Choroid plexus epithelial cell (primary cell): ENCODE results near the gene EPS15.

Source experiments
- DNase-seq: peaks from one replicate; pipeline ENCODE4 v3.0.0-alpha.2; 2010; ENCODE audit warnings: low read depth
- H3K4me3 ChIP-seq: 2 replicates; pipeline ENCODE4 v1.5.1; 2011; ENCODE audit warnings: low read depth, mild to moderate bottlenecking, control low read depth, low read length, moderate library complexity
- CTCF ChIP-seq: conservative IDR thresholded peaks from 2 replicates; pipeline ENCODE4 v1.5.1; 2011; ENCODE audit warnings: low read depth, mild to moderate bottlenecking, control low read depth, inconsistent platforms, low read length, moderate library complexity

Gene EPS15

GRCh38 chr1:51549016-51549619 lies 30.1 kb upstream of the EPS15 start:
- peak; percentile 50 for DNase-seq
- no peak overlapping the region for H3K4me3 ChIP-seq
- no peak for TF ChIP-seq CTCF

GRCh38 chr1:51543858-51544257 lies 24.8 kb upstream of the EPS15 start:
- H3K4me3 ChIP-seq = no peak overlapping the region
- TF ChIP-seq CTCF = no peak
- no peak for DNase-seq

GRCh38 chr1:51542158-51542953 lies 23.3 kb upstream of the EPS15 start:
- no peak for DNase-seq
- TF ChIP-seq CTCF = no peak
- no peak overlapping the region for H3K4me3 ChIP-seq

- TF ChIP-seq CTCF = no peak
- no peak overlapping the region for H3K4me3 ChIP-seq
- no peak for DNase-seq
Measured at GRCh38 chr1:51541313-51542050, 22.4 kb upstream of the EPS15 start.

- no peak for DNase-seq
- H3K4me3 ChIP-seq = no peak overlapping the region
- no peak for TF ChIP-seq CTCF
Measured at GRCh38 chr1:51537568-51537967, 18.5 kb upstream of the EPS15 start.

GRCh38 chr1:51535006-51535592 lies 16.0 kb upstream of the EPS15 start:
- no peak overlapping the region for H3K4me3 ChIP-seq
- peak; percentile 91 for TF ChIP-seq CTCF
- DNase-seq = peak; percentile 87
